ENCODE data around the gene GNRH2.
A peak's percentile ranks its signal among the peaks of the same experiment; 100 is the strongest.

GNRH2 gene

GRCh38 chr20:3077618-3078134, 34.3 kb downstream of the GNRH2 start:
- H3K9me3 ChIP-seq (ENCODE audit: insufficient read depth, low read depth, low read length), result peaks cover 9% of the 10 kb centered on the region
- no peak overlapping the region for H3K4me3 ChIP-seq (ENCODE audit: low read length)
- H3K27me3 ChIP-seq (ENCODE audit: insufficient read depth, low read length), result peaks cover 49% of the 10 kb centered on the region
- no peak overlapping the region for H3K27ac ChIP-seq (ENCODE audit: low read depth, low read length)
- no peak overlapping the region for H3K9ac ChIP-seq (ENCODE audit: low read depth, low read length)
- WGBS, result 92% methylated on average over 4 of the region's 4 CpGs
- no peaks in the 10 kb centered on the region for H3K36me3 ChIP-seq (ENCODE audit: insufficient read depth, low read length)
- H3K4me1 ChIP-seq (ENCODE audit: insufficient read depth, low read length), result no peaks in the 10 kb centered on the region

GRCh38 chr20:3080939-3081388, 37.5 kb downstream of the GNRH2 start:
- Histone ChIP-seq H3K9ac (ENCODE audit: low read depth, low read length) (no peak overlapping the region), H3K9me3 (ENCODE audit: insufficient read depth, low read depth, low read length) (no peaks in the 10 kb centered on the region), H3K4me3 (ENCODE audit: low read length) (no peak overlapping the region), H3K27me3 (ENCODE audit: insufficient read depth, low read length) (peaks cover 57% of the 10 kb centered on the region), H3K4me1 (ENCODE audit: insufficient read depth, low read length) (peaks cover 4% of the 10 kb centered on the region; the same call in 1 of the 2 replicates), H3K27ac (ENCODE audit: low read depth, low read length) (no peak overlapping the region), H3K36me3 (ENCODE audit: insufficient read depth, low read length) (no peaks in the 10 kb centered on the region)
- WGBS, result 89% methylated on average over 6 of the region's 6 CpGs

DNA sequence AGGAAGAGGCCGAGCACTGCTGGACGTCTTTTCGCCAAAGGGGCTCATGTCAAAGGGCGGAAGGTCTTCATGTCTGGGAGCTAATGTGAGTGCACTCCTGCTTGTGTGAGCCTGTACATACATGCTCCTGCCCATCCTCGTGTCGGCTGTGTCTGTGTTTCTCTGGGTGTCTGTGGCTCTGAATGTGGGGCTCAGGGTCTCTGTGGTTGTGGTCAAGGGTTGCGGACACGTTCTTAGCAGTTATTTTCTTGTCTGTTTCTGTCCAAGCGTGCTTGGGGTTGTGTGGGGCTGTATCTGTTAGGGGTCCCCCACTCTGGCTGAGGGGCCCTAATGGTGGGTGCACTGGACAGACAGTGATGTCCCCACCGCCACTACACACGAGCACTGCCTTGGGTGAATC, 38.2 kb downstream of the GNRH2 start:
- Histone ChIP-seq H3K36me3 (ENCODE audit: insufficient read depth, low read length) (no peaks in the 10 kb centered on the region), H3K4me3 (ENCODE audit: low read length) (no peak overlapping the region), H3K27ac (ENCODE audit: low read depth, low read length) (no peak overlapping the region), H3K27me3 (ENCODE audit: insufficient read depth, low read length) (peaks cover 57% of the 10 kb centered on the region), H3K9me3 (ENCODE audit: insufficient read depth, low read depth, low read length) (no peaks in the 10 kb centered on the region), H3K9ac (ENCODE audit: low read depth, low read length) (no peak overlapping the region), H3K4me1 (ENCODE audit: insufficient read depth, low read length) (peaks cover 4% of the 10 kb centered on the region; the same call in 1 of the 2 replicates)
- 92% methylated on average over 11 of the region's 11 CpGs for WGBS

- H3K4me3 ChIP-seq (ENCODE audit: low read length), result peak overlapping the region; percentile 39
- no peak overlapping the region for H3K9ac ChIP-seq (ENCODE audit: low read depth, low read length)
- peaks cover 57% of the 10 kb centered on the region for H3K27me3 ChIP-seq (ENCODE audit: insufficient read depth, low read length)
- no peaks in the 10 kb centered on the region for H3K9me3 ChIP-seq (ENCODE audit: insufficient read depth, low read depth, low read length)
- 6% methylated on average over 62 of the region's 71 CpGs for WGBS
- no peaks in the 10 kb centered on the region for H3K36me3 ChIP-seq (ENCODE audit: insufficient read depth, low read length)
- peaks cover 4% of the 10 kb centered on the region; the same call in 1 of the 2 replicates for H3K4me1 ChIP-seq (ENCODE audit: insufficient read depth, low read length)
- H3K27ac ChIP-seq (ENCODE audit: low read depth, low read length), result no peak overlapping the region
Observed at GRCh38 chr20:3082306-3082951, 39.0 kb downstream of the GNRH2 start.

- Histone ChIP-seq H3K9ac (ENCODE audit: low read depth, low read length) (no peak overlapping the region), H3K4me1 (ENCODE audit: insufficient read depth, low read length) (peaks cover 4% of the 10 kb centered on the region; the same call in 1 of the 2 replicates), H3K4me3 (ENCODE audit: low read length) (peak overlapping the region; percentile 50), H3K9me3 (ENCODE audit: insufficient read depth, low read depth, low read length) (no peaks in the 10 kb centered on the region), H3K36me3 (ENCODE audit: insufficient read depth, low read length) (no peaks in the 10 kb centered on the region), H3K27ac (ENCODE audit: low read depth, low read length) (no peak overlapping the region), H3K27me3 (ENCODE audit: insufficient read depth, low read length) (peaks cover 56% of the 10 kb centered on the region)
- 12% methylated on average over 75 of the region's 76 CpGs for WGBS
Observed at GRCh38 chr20:3082955-3083952, 39.8 kb downstream of the GNRH2 start.

- no peaks in the 10 kb centered on the region for H3K36me3 ChIP-seq (ENCODE audit: insufficient read depth, low read length)
- WGBS, result 88% methylated on average over 28 of the region's 28 CpGs
- H3K27me3 ChIP-seq (ENCODE audit: insufficient read depth, low read length), result peaks cover 53% of the 10 kb centered on the region
- H3K27ac ChIP-seq (ENCODE audit: low read depth, low read length), result no peak within 1 kb of the TSS
- H3K4me1 ChIP-seq (ENCODE audit: insufficient read depth, low read length), result peaks cover 4% of the 10 kb centered on the region; the same call in 1 of the 2 replicates
- H3K9ac ChIP-seq (ENCODE audit: low read depth, low read length), result no peak within 1 kb of the TSS
- H3K4me3 ChIP-seq (ENCODE audit: low read length), result peak within 1 kb of the TSS; percentile 50
- no peaks in the 10 kb centered on the region for H3K9me3 ChIP-seq (ENCODE audit: insufficient read depth, low read depth, low read length)
Observed at GRCh38 chr20:3084283-3084985, 41.0 kb downstream of the GNRH2 start, which contains the start of gene AVP. TSS of gene AVP (minus strand) at chr20:3084724. CDS start at chr20:3084674, 50 bp downstream.

- Histone ChIP-seq H3K9ac (ENCODE audit: low read depth, low read length) (no peak overlapping the region), H3K9me3 (ENCODE audit: insufficient read depth, low read depth, low read length) (no peaks in the 10 kb centered on the region), H3K27ac (ENCODE audit: low read depth, low read length) (no peak overlapping the region), H3K36me3 (ENCODE audit: insufficient read depth, low read length) (no peaks in the 10 kb centered on the region), H3K4me1 (ENCODE audit: insufficient read depth, low read length) (peaks cover 4% of the 10 kb centered on the region; the same call in 1 of the 2 replicates), H3K27me3 (ENCODE audit: insufficient read depth, low read length) (peaks cover 52% of the 10 kb centered on the region), H3K4me3 (ENCODE audit: low read length) (no peak overlapping the region)
- WGBS, result 92% methylated on average over 7 of the region's 7 CpGs
Observed at GRCh38 chr20:3084986-3085360, 41.6 kb downstream of the GNRH2 start.

- WGBS, result 93% methylated on average over 8 of the region's 8 CpGs
- Histone ChIP-seq H3K27ac (ENCODE audit: low read depth, low read length) (no peak overlapping the region), H3K36me3 (ENCODE audit: insufficient read depth, low read length) (no peaks in the 10 kb centered on the region), H3K4me3 (ENCODE audit: low read length) (no peak overlapping the region), H3K9me3 (ENCODE audit: insufficient read depth, low read depth, low read length) (no peaks in the 10 kb centered on the region), H3K9ac (ENCODE audit: low read depth, low read length) (no peak overlapping the region), H3K27me3 (ENCODE audit: insufficient read depth, low read length) (peaks cover 52% of the 10 kb centered on the region), H3K4me1 (ENCODE audit: insufficient read depth, low read length) (peaks cover 4% of the 10 kb centered on the region; the same call in 1 of the 2 replicates)
Observed at GRCh38 chr20:3085571-3086072, 42.2 kb downstream of the GNRH2 start.

DNA sequence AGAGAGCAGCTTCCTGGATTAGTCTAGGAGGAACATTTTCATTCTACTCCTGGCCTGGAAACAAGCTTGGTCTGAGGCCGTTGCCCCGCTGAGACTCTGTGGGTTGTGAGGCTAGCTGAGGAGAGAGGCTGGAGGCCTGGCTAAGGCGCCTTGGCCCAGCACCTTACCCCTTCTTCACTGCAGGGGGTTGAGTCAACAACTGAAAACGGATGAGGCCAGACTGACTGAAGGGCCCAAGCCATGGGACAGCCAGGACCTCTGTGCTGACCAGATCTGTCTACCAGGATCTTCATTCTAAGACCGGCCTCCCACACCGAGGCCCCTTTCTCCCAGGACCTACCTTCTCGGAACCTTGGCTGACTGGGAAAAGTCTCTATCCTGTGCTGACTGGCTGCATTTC, 44.6 kb downstream of the GNRH2 start:
- Histone ChIP-seq H3K9me3 (ENCODE audit: insufficient read depth, low read depth, low read length) (no peaks in the 10 kb centered on the region), H3K4me3 (ENCODE audit: low read length) (no peak overlapping the region), H3K36me3 (ENCODE audit: insufficient read depth, low read length) (no peaks in the 10 kb centered on the region), H3K9ac (ENCODE audit: low read depth, low read length) (no peak overlapping the region), H3K27ac (ENCODE audit: low read depth, low read length) (no peak overlapping the region), H3K4me1 (ENCODE audit: insufficient read depth, low read length) (peaks cover 4% of the 10 kb centered on the region; the same call in 1 of the 2 replicates), H3K27me3 (ENCODE audit: insufficient read depth, low read length) (peaks cover 47% of the 10 kb centered on the region)
- 78% methylated on average over 7 of the region's 7 CpGs for WGBS

- whole genome bisulfite sequencing, result 71% methylated on average over 1 of the region's 1 CpG
Observed at GRCh38 chr20:3090565-3090964, 47.1 kb downstream of the GNRH2 start.

More at GRCh38 chr20:3090565-3090964, 47.1 kb downstream of the GNRH2 start:
- H3K4me3 ChIP-seq (ENCODE audit: low read length), result no peak overlapping the region
- no peaks in the 10 kb centered on the region for H3K36me3 ChIP-seq (ENCODE audit: insufficient read depth, low read length)
- peaks cover 39% of the 10 kb centered on the region for H3K27me3 ChIP-seq (ENCODE audit: insufficient read depth, low read length)
- H3K27ac ChIP-seq (ENCODE audit: low read depth, low read length), result no peak overlapping the region
- H3K9me3 ChIP-seq (ENCODE audit: insufficient read depth, low read depth, low read length), result no peaks in the 10 kb centered on the region
- no peaks in the 10 kb centered on the region for H3K4me1 ChIP-seq (ENCODE audit: insufficient read depth, low read length)
- no peak overlapping the region for H3K9ac ChIP-seq (ENCODE audit: low read depth, low read length)

Measured in HUES64 (cell line).